HCT116 (cell line): Measurements from ENCODE around the gene BBS2. TPM values are rescaled to one million over a fixed set of nuclear protein-coding genes. Genes with fewer than 3 reads are reported as not detected.

Source experiments
- ATAC-seq: fragments of 200-7000 bp; cut with Tn5 transposase; 2 replicates; pipeline ENCODE4 v1.9.1; 2020; ENCODE audit warnings: mild to moderate bottlenecking, moderate library complexity
- BruUV-seq: library from RNA; stranded (reverse); fragments of 400-500 nt; replicated peaks from 2 replicates; lab custom pipeline; 2021; lab: Mats Ljungman, UMichigan
- CTCF ChIA-PET: fragments of 300-600 bp; sonication (Branson Sonifier 250); formaldehyde crosslinking; loops from one replicate; lab custom pipeline; 2021; ENCODE audit warnings: antibody characterized with exemption; lab: Charles Lee
- POLR2A ChIA-PET: fragments of 300-600, 350-600 bp; sonication (Branson Sonifier 250); formaldehyde crosslinking; loops from one replicate; lab custom pipeline; 2021; ENCODE audit warnings: antibody characterized with exemption; lab: Charles Lee
- RAD21 ChIA-PET, 2 experiments: fragments of 300-600 bp; sonication (Branson Sonifier 250); formaldehyde crosslinking; loops; one replicate each; lab custom pipeline; 2023; ENCODE audit warnings: low total read pairs in 2 of 2; ENCODE audit not compliant: uncharacterized antibody in 2 of 2, unreplicated experiment in 2 of 2, low non-redundant PET in 1 of 2; lab: Charles Lee
- DNase-seq: peaks from one replicate; pipeline ENCODE4 v3.0.0-alpha.2; 2010; ENCODE audit warnings: low read depth, low spot score
- H2AFZ ChIP-seq: fragments of 200-600 bp; shearing (Covaris generic), sonication (generic); 2 replicates; pipeline ENCODE4 v1.6.1; 2017; ENCODE audit warnings: low read depth, mixed run types, mixed read lengths, antibody characterized with exemption, low read length; ENCODE audit not compliant: poor library complexity, severe bottlenecking
- H3K27ac ChIP-seq: 2 replicates; pipeline ENCODE4 v1.5.1; 2012; ENCODE audit warnings: low read depth, low read length
- H3K27me3 ChIP-seq: fragments of 200-600 bp; sonication (generic); 2 replicates; pipeline ENCODE4 v1.6.1; 2016; ENCODE audit warnings: mixed run types, low read length, mixed read lengths; ENCODE audit not compliant: insufficient read depth
- H3K36me3 ChIP-seq, 2 experiments: fragments of 200-500 bp in 1 of 2; fragments of 200-600 bp in 1 of 2; sonication (Bioruptor generic) in 1 of 2; sonication (generic) in 1 of 2; 2 replicates each; pipeline versions ENCODE4 v1.5.1 to v1.6.1; 2014 to 2016; ENCODE audit warnings: low read length in 2 of 2, inconsistent platforms in 1 of 2, mixed read lengths in 1 of 2, mixed run types in 1 of 2; ENCODE audit not compliant: insufficient read depth in 2 of 2, control insufficient read depth in 1 of 2
- H3K4me1 ChIP-seq, 2 experiments: fragments of 200-600 bp in 1 of 2; sonication (generic) in 1 of 2; 2 replicates each; pipeline versions ENCODE4 v1.5.1 to v1.6.1; 2012 to 2017; ENCODE audit warnings: low read length in 2 of 2, inconsistent platforms in 1 of 2, mild to moderate bottlenecking in 1 of 2, mixed read lengths in 1 of 2, mixed run types in 1 of 2, moderate library complexity in 1 of 2; ENCODE audit not compliant: insufficient read depth in 2 of 2, control insufficient read depth in 1 of 2
- H3K4me2 ChIP-seq: fragments of 200-600 bp; sonication (generic); 2 replicates; pipeline ENCODE4 v1.6.1; 2017; ENCODE audit warnings: mixed run types, low read length, mixed read lengths
- H3K4me3 ChIP-seq, 2 experiments: fragments of 200-600 bp in 1 of 2; sonication (generic) in 1 of 2; replicated peaks in 1 of 2; 2 replicates each; pipeline ENCODE4 v1.5.1; 2011 to 2016; ENCODE audit warnings: low read length in 2 of 2, control low read depth in 1 of 2, low read depth in 1 of 2, mild to moderate bottlenecking in 1 of 2, mixed read lengths in 1 of 2, mixed run types in 1 of 2
- H3K79me2 ChIP-seq: fragments of 200-600 bp; sonication (generic); 2 replicates; pipeline ENCODE4 v1.6.1; 2017; ENCODE audit warnings: mild to moderate bottlenecking, mixed run types, low read length, moderate library complexity, mixed read lengths; ENCODE audit not compliant: insufficient read depth
- H3K9ac ChIP-seq: fragments of 200-600 bp; sonication (generic); 2 replicates; pipeline ENCODE4 v1.6.1; 2016; ENCODE audit warnings: low read length, mixed read lengths
- H3K9me2 ChIP-seq: fragments of 200-600 bp; sonication (generic), shearing (Covaris generic); 2 replicates; pipeline ENCODE4 v1.6.1; 2017; ENCODE audit warnings: mixed run types, mild to moderate bottlenecking, moderate library complexity; ENCODE audit not compliant: insufficient read depth
- H3K9me3 ChIP-seq, 2 experiments: fragments of 200-500 bp in 1 of 2; fragments of 200-600 bp in 1 of 2; sonication (Bioruptor generic) in 1 of 2; sonication (generic) in 1 of 2; 2 replicates each; pipeline ENCODE4 v1.6.1; 2014 to 2017; ENCODE audit warnings: low read length in 2 of 2, mixed read lengths in 2 of 2, inconsistent platforms in 1 of 2, low read depth in 1 of 2, mild to moderate bottlenecking in 1 of 2, mixed run types in 1 of 2, moderate library complexity in 1 of 2; ENCODE audit not compliant: control insufficient read depth in 1 of 2, insufficient read depth in 1 of 2
- H4K20me1 ChIP-seq: fragments of 200-600 bp; sonication (generic), shearing (Covaris generic); 2 replicates; pipeline ENCODE4 v1.6.1; 2017; ENCODE audit warnings: mixed run types, mild to moderate bottlenecking, moderate library complexity; ENCODE audit not compliant: insufficient read depth
- CBX3 ChIP-seq: IDR thresholded peaks from 2 replicates; pipeline ENCODE4 v1.6.1; 2012; ENCODE audit warnings: low read depth
- EGR1 ChIP-seq: IDR thresholded peaks from 2 replicates; pipeline ENCODE4 v1.6.1; 2012; ENCODE audit warnings: low read depth
- ELF1 ChIP-seq: IDR thresholded peaks from 2 replicates; pipeline ENCODE4 v1.6.1; 2012; ENCODE audit warnings: low read depth, borderline replicate concordance
- EZH2phosphoT487 ChIP-seq: fragments of 200-600 bp; IDR thresholded peaks from 2 replicates; pipeline ENCODE4 v1.6.1; 2018; ENCODE audit warnings: antibody characterized with exemption, borderline replicate concordance
- FOSL1 ChIP-seq: IDR thresholded peaks from 2 replicates; pipeline ENCODE4 v1.6.1; 2012; ENCODE audit warnings: low read depth
- JUND ChIP-seq: IDR thresholded peaks from 2 replicates; pipeline ENCODE4 v1.6.1; 2012
- MAX ChIP-seq: IDR thresholded peaks from 2 replicates; pipeline ENCODE4 v1.6.1; 2012
- POLR2A ChIP-seq: IDR thresholded peaks from 2 replicates; pipeline ENCODE4 v1.7.0; 2011; ENCODE audit warnings: borderline replicate concordance; ENCODE audit not compliant: insufficient read depth, insufficient read length; ENCODE audit errors: extremely low read depth
- POLR2AphosphoS5 ChIP-seq: IDR thresholded peaks from 2 replicates; pipeline ENCODE4 v1.6.1; 2011; ENCODE audit warnings: mild to moderate bottlenecking, low read depth, low read length, moderate library complexity
- RAD21 ChIP-seq: IDR thresholded peaks from 2 replicates; pipeline ENCODE4 v1.6.1; 2012; ENCODE audit warnings: low read depth, mild to moderate bottlenecking
- SIN3A ChIP-seq: IDR thresholded peaks from 2 replicates; pipeline ENCODE4 v1.6.1; 2012; ENCODE audit warnings: low read depth
- SP1 ChIP-seq: IDR thresholded peaks from 2 replicates; pipeline ENCODE4 v1.6.1; 2012; ENCODE audit warnings: low read depth
- SRF ChIP-seq: IDR thresholded peaks from 2 replicates; pipeline ENCODE4 v1.6.1; 2012; ENCODE audit warnings: low read depth
- TCF7L2 ChIP-seq: IDR thresholded peaks from 2 replicates; pipeline ENCODE4 v1.7.0; 2011; ENCODE audit warnings: borderline replicate concordance, inconsistent platforms; ENCODE audit not compliant: insufficient read depth, insufficient read length; ENCODE audit errors: extremely low read depth
- YY1 ChIP-seq: IDR thresholded peaks from 2 replicates; pipeline ENCODE4 v1.6.1; 2011; ENCODE audit warnings: low read length, low read depth, moderate library complexity, mild to moderate bottlenecking; ENCODE audit not compliant: insufficient replicate concordance; ENCODE audit errors: extremely low read depth
- ZFX ChIP-seq: fragments of 450-650 bp; IDR thresholded peaks from 2 replicates; pipeline ENCODE4 v1.6.1; 2017
- intact Hi-C: fragments of 100-400 bp; cut with micrococcal nuclease; formaldehyde crosslinking; loops from 2 replicates; pipeline ENCODE4 v1.10.0; 2022
- total RNA-seq: library from RNA; stranded (reverse); gene quantifications from one replicate; pipeline ENCODE4 v1.2.1, GENCODE V29; 2021; ENCODE audit not compliant: unreplicated experiment
- TF ChIP-seq, protein P1 (sequence below), 3 experiments: fragments of 200-600 bp in 1 of 3; sonication (generic) in 1 of 3; IDR thresholded peaks in 2 of 3; conservative IDR thresholded peaks in 1 of 3; 2 replicates each; pipeline ENCODE4 v1.5.1; 2012 to 2017; ENCODE audit warnings: low read depth in 2 of 3, low read length in 2 of 3, antibody characterized with exemption in 1 of 3, borderline replicate concordance in 1 of 3, control low read depth in 1 of 3, mild to moderate bottlenecking in 1 of 3, mixed read lengths in 1 of 3, mixed run types in 1 of 3, moderate library complexity in 1 of 3; ENCODE audit not compliant: insufficient read depth in 1 of 3
- TF ChIP-seq, protein P2 (sequence below): IDR thresholded peaks from 2 replicates; pipeline ENCODE4 v1.6.1; 2011; ENCODE audit warnings: mild to moderate bottlenecking, low read length, moderate library complexity; ENCODE audit not compliant: insufficient replicate concordance; ENCODE audit errors: extremely low read depth

Gene BBS2
- total RNA-seq, 1 experiment from 2014 or later, result 26.7 TPM

GRCh38 chr16:56447286-56447685, 72.5 kb downstream of the BBS2 start:
- POLR2A ChIA-PET, result no interaction called here
- TF ChIP-seq, protein P1, sequence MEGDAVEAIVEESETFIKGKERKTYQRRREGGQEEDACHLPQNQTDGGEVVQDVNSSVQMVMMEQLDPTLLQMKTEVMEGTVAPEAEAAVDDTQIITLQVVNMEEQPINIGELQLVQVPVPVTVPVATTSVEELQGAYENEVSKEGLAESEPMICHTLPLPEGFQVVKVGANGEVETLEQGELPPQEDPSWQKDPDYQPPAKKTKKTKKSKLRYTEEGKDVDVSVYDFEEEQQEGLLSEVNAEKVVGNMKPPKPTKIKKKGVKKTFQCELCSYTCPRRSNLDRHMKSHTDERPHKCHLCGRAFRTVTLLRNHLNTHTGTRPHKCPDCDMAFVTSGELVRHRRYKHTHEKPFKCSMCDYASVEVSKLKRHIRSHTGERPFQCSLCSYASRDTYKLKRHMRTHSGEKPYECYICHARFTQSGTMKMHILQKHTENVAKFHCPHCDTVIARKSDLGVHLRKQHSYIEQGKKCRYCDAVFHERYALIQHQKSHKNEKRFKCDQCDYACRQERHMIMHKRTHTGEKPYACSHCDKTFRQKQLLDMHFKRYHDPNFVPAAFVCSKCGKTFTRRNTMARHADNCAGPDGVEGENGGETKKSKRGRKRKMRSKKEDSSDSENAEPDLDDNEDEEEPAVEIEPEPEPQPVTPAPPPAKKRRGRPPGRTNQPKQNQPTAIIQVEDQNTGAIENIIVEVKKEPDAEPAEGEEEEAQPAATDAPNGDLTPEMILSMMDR (IDR thresholded peaks at IDR 0.05 in 2 of 3, conservative IDR thresholded peaks at IDR 0.05 in 1 of 3; ENCODE audit: borderline replicate concordance in 1 of 3, insufficient read depth in 1 of 3, low read depth in 2 of 3, low read length in 2 of 3), result no peak
- TF ChIP-seq SRF (no peak), MAX (no peak), EZH2phosphoT487 (no peak), SP1 (no peak), ZFX (no peak), YY1 (no peak), POLR2A (no peak), SIN3A (no peak), TCF7L2 (no peak), EGR1 (no peak), CBX3 (no peak), FOSL1 (no peak), JUND (no peak), POLR2AphosphoS5 (no peak), RAD21 (no peak), ELF1 (no peak)
- TF ChIP-seq, protein P2, sequence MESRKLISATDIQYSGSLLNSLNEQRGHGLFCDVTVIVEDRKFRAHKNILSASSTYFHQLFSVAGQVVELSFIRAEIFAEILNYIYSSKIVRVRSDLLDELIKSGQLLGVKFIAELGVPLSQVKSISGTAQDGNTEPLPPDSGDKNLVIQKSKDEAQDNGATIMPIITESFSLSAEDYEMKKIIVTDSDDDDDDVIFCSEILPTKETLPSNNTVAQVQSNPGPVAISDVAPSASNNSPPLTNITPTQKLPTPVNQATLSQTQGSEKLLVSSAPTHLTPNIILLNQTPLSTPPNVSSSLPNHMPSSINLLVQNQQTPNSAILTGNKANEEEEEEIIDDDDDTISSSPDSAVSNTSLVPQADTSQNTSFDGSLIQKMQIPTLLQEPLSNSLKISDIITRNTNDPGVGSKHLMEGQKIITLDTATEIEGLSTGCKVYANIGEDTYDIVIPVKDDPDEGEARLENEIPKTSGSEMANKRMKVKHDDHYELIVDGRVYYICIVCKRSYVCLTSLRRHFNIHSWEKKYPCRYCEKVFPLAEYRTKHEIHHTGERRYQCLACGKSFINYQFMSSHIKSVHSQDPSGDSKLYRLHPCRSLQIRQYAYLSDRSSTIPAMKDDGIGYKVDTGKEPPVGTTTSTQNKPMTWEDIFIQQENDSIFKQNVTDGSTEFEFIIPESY, result no peak
- CTCF ChIA-PET, result no interaction called here
- DNase-seq (no peak), ATAC-seq (no peak)
- Histone ChIP-seq H4K20me1 (peaks cover 5% of the 10 kb centered on the region; the same call in 1 of the 2 replicates), H2AFZ (no peak overlapping the region), H3K79me2 (peaks cover 89% of the 10 kb centered on the region), H3K27me3 (no peaks in the 10 kb centered on the region), H3K4me3 (no peak overlapping the region), H3K36me3 (peaks cover 22 to 26% of the 10 kb centered on the region in 2 experiments; a peak in 3 of 4 replicates), H3K9me3 (no peaks in the 10 kb centered on the region), H3K4me2 (no peak overlapping the region), H3K9ac (no peak overlapping the region), H3K27ac (no peak overlapping the region), H3K9me2 (no peaks in the 10 kb centered on the region), H3K4me1 (peaks cover 17 to 33% of the 10 kb centered on the region in 2 experiments)
- no TSS peak for BruUV-seq
- RAD21 ChIA-PET, result no interaction called here
- intact Hi-C loops, result no loop called here
